Adrenal gland (tissue), 5 donors: ENCODE measurements around the gene FTSJ1.

Experiments
- CTCF ChIP-seq, 6 experiments: fragments of 450-650 bp in 4 of 6; fragments of 200-600 bp in 2 of 6; sonication (generic) in 1 of 6; IDR thresholded peaks; 1 replicate in 5 of 6; 2 replicates in 1 of 6; pipeline versions ENCODE4 v1.5.1 to v1.8.0; 2016 to 2021; ENCODE audit warnings: antibody characterized with exemption in 6 of 6, mild to moderate bottlenecking in 2 of 6, moderate library complexity in 1 of 6
- POLR2A ChIP-seq, 2 donors: fragments of 450-650 bp; IDR thresholded peaks; one replicate each; pipeline ENCODE4 v1.6.1; 2017; ENCODE audit warnings: antibody characterized with exemption in 2 of 2, mild to moderate bottlenecking in 2 of 2, moderate library complexity in 1 of 2
- donor health status: DM: no; HTN: no; CAD: no.

GRCh38 chrX:48470833-48471118, 5.2 kb upstream of the FTSJ1 start:
- no peak for TF ChIP-seq CTCF (IDR thresholded peaks at IDR 0.05)
- TF ChIP-seq POLR2A (IDR thresholded peaks at IDR 0.05) = no peak
